ENCODE measurements around the gene INPP5K. TPM values are rescaled to one million over a fixed set of nuclear protein-coding genes. Genes with fewer than 3 reads are reported as not detected.
A peak's percentile ranks its signal among the peaks of the same experiment; 100 is the strongest.
"Not testable (repeated sequence)": the region's sequence is repeated elsewhere in the genome, so short reads cannot be mapped to it uniquely, and the experiment has no call there.

Gene INPP5K
- total RNA-seq, 1 donor from 2014 or later: 88.0 TPM

DNA sequence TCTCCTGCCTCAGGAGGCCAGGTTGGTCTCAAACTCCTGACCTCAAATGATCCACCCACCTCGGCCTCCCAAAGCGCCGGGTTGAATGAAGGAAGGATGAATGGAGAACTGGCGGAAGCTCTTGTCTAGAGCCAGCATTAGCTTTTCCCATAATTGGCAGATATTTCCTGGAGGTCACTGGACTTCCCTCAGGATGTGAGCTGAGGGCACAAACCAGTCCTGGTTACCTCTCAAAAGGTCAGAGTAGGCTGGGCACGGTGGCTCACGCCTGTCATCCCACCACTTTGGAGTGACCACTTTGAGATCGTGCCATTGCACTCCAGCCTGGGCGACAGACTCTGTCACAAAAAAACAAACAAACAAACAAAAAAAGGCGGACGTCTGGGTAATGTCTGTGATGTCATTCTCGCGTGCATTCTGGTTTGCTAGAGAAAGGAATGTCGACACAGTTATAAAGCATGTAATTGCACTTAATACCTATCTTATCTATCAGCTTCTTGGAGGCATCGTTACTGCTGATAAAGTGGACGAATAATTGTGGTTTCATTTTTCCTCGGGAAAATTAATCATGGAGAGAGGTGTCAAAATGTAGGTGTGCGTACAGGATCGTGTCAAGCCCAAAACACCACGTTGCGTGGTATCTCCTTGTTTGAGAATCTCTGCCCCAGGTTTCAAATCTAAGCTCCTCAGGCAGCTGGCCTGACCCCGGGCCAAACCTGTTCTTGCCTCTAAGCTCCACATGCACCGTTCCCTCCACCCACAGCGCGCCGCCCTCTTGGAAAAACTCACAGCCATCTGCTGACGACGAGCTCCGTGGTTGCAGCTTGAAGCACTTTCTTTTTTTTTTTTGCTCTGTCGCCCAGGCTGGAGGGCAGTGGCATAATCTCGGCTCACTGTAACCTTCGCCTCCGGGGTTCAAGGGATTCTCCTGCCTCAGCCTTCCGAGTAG is 54.0 kb downstream of the INPP5K start:
- no peak for DNase-seq

DNA sequence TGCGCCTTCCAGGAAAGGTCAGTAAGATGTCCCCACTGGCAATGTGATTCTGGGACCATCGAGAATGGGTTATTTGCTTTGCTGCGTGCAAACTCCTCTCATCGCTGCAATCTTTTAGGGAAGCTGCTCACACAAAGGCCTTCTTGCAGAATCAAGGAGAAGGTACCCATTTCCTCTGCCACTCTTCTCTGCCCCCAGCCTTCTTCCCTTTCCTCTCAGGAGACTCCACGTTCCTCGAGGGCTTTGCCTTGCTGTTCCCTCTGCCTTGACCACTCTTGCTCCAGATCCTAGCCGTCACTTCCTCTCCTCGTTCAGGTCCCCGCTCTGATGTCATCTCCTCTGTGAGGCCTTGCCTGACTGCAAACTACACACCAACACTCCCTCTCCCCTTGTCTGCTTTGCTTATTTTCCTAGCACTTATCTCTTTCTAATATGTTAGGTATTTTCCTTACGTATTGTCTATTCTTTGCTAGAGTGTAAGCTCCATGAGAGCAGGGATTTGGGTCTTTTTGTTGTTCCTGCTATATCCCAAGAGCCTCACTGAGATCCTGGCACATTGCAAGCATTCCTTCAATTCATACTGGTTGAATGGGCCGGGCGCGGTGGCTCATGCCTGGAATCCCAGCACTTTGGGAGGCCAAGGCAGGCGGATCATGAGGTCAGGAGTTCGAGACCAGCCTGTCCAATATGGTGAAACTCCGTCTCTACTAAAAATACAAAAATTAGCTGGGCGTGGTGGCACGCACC is 55.0 kb downstream of the INPP5K start:
- peak; percentile 25 for DNase-seq

DNA sequence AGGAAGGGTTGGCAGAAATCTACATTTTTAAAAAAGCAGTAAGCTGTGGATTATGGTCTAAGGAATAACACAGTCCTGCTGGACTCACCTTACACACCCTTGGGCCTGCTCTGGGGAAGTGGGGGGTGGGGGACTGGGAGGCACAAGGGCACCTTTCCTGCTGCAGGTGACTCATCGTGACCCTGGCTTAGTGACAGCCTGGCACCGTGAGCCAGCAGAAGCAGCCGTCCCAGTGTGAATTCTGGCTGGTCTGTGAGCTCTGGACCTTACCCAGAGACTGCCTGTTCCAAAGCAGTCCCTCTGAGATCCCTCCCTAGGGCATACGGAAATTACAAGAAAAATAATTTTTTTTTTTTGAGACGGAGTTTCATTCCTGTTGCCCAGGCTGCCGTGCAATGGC is 56.2 kb downstream of the INPP5K start:
- DNase-seq: peak; percentile 49

GRCh38 chr17:1455797-1456599 is 60.4 kb downstream of the INPP5K start, which contains the start of gene CRK:
CRK (minus strand) TSS chr17:1456232; CDS start chr17:1456117, 115 bp downstream.
- peak; percentile 97 for DNase-seq

- peak; percentile 80 for DNase-seq
These were observed 61.1 kb downstream of the INPP5K start for GRCh38 chr17:1455291-1455796.

DNA sequence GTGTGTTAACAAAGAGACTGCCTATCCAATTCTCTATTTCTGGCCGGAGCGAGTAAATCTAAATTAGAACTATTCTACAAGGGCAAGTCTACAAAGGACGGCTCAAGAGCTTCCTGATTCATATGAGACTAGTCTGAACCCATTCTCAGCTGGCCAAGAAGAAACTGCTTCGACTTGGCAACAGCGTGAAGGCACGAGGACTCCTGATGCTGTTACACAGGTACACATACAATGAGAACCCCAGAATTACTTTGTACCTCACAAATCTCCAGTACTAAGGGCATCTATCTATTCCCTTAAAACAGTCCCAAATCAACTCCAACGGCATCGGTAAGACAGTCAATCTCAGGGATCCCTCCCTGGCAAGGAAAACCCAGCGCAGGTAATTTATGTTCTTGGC is 61.9 kb downstream of the INPP5K start:
- peak; percentile 38 for DNase-seq

- not testable (repeated sequence) for DNase-seq
These were observed 62.7 kb downstream of the INPP5K start for GRCh38 chr17:1453694-1454093.

GRCh38 chr17:1452836-1453235 is 63.6 kb downstream of the INPP5K start:
- DNase-seq: no peak

- DNase-seq: not testable (repeated sequence)
These were observed 66.2 kb downstream of the INPP5K start for GRCh38 chr17:1450261-1450660.

DNA sequence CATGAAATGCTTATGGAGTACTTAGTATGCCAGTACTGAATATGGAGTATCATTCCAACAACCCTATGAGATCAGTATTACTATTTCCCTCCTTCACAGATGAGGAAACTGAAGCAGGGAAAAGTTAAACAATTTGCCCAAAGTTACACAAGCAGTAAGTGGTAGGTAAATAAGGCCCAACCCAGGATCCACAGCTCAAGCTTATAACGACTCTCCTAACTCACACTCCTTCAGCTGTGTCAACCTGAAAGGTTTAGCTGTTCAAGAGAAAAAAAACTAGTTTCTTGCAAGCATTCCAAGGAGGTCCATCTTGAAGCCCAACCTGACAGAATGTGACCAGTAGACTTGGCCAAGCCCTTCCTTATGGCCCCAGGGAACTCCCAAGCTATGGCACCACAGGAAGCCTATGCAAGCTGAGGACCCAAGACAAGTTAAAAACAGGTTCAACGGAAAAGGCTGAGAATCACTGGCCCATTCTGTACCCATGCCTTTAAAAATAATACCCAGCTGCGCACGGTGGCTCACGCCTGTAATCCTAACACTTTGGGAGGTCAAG is 66.9 kb downstream of the INPP5K start:
- no peak for DNase-seq

- peak; percentile 79 for DNase-seq
These were observed 69.4 kb downstream of the INPP5K start for GRCh38 chr17:1447052-1447451.

DNA sequence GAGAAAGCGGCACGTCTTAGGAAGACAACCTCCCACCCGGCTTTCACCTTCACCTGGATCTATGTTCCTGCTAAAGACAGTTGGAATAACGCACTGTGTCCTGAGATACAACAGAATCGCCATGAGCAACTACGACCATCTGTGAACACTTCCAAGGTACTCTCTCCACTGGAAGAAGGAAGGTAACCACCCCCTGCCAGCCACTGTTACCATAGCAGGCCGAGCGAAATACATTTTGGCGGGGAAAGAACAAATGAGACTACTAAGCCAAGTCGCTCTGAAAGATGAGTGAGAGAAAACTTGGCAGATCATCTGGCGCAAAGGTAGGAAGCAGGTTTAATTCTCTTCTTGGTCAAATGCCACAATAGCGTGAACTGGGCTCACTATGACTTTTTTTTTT is 70.2 kb downstream of the INPP5K start:
- DNase-seq: no peak

DNA sequence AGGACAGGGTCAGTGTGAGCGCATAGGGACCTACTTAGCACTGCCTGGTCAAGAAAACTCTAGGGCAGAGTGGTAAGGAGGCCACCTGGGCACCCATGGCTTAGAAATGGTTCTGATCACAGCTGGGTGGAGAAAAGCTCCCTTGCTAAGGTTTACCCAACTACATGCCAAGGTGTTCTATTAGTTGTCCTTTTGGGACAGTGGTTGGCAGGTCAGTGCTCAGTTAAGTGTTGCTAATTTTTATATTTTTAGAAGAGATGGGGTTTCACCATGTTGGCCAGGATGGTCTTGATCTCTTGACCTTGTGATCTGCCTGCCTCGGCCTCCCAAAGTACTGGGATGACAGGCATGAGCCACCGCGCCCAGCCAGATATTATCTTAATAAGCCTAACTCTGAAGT is 70.7 kb downstream of the INPP5K start:
- DNase-seq: not testable (repeated sequence)

Other genes with a start within 250 kb of the INPP5K start
- not detected in 2 replicates for gene BHLHA9, start 246.2 kb downstream of the INPP5K start, total RNA-seq
- gene TRARG1, start 236.9 kb downstream of the INPP5K start, total RNA-seq: not detected in 2 replicates
- gene YWHAE, start 116.4 kb downstream of the INPP5K start, total RNA-seq: 558 and 1,026 TPM in 2 replicates
- gene CRK, start 60.4 kb downstream of the INPP5K start, total RNA-seq: 162 and 166 TPM in 2 replicates
- 193 and 439 TPM in 2 replicates for gene MYO1C, start 23.9 kb downstream of the INPP5K start, total RNA-seq
- gene PITPNA, start 46.2 kb upstream of the INPP5K start, total RNA-seq: 18.5 and 29.6 TPM in 2 replicates
- 33.9 and 53.5 TPM in 2 replicates for gene SLC43A2, start 112.2 kb upstream of the INPP5K start, total RNA-seq
- gene SCARF1, start 129.1 kb upstream of the INPP5K start, total RNA-seq: 172 and 200 TPM in 2 replicates
- gene RILP, start 133.3 kb upstream of the INPP5K start, total RNA-seq: 12.0 and 15.7 TPM in 2 replicates
- 79.6 and 218 TPM in 2 replicates for gene PRPF8, start 168.3 kb upstream of the INPP5K start, total RNA-seq
- gene TLCD2, start 193.8 kb upstream of the INPP5K start, total RNA-seq: 1.7 and 1.8 TPM in 2 replicates
- 25.2 and 26.9 TPM in 2 replicates for gene WDR81, start 208.1 kb upstream of the INPP5K start, total RNA-seq
- 0.05 and 0.17 TPM in 2 replicates for gene SERPINF2, start 226.3 kb upstream of the INPP5K start, total RNA-seq
- gene SERPINF1, start 245.4 kb upstream of the INPP5K start, total RNA-seq: 0.37 TPM in 1 of 2 replicates, not detected in the other